GM12872 (cell line): ENCODE data around the gene CLASP2.

ENCODE experiments used
- CTCF ChIP-seq: IDR thresholded peaks from 3 replicates; pipeline ENCODE4 v1.5.1; 2011; ENCODE audit warnings: low read depth, mild to moderate bottlenecking, low read length, moderate library complexity; ENCODE audit not compliant: insufficient read depth

CLASP2 gene

GRCh38 chr3:33687406-33688010 is 30.5 kb downstream of the CLASP2 start:
- no peak for TF ChIP-seq CTCF

GRCh38 chr3:33682770-33683169 is 35.3 kb downstream of the CLASP2 start:
- TF ChIP-seq CTCF: no peak

GRCh38 chr3:33681667-33682066 is 36.4 kb downstream of the CLASP2 start:
- no peak for TF ChIP-seq CTCF

- no peak for TF ChIP-seq CTCF
Observed at GRCh38 chr3:33678073-33678472, 40.0 kb downstream of the CLASP2 start.

- TF ChIP-seq CTCF: no peak
Observed at GRCh38 chr3:33668618-33669017, 49.4 kb downstream of the CLASP2 start.

- TF ChIP-seq CTCF: no peak
Observed at GRCh38 chr3:33665294-33665693, 52.8 kb downstream of the CLASP2 start.

GRCh38 chr3:33664195-33664594 is 53.9 kb downstream of the CLASP2 start:
- TF ChIP-seq CTCF: no peak
